BLaER1 (cell line): Measurements from ENCODE around the gene H2AZ1.

Source experiments
- H3K27ac ChIP-seq: shearing (Covaris generic); formaldehyde crosslinking; 2 replicates; pipeline ENCODE4 v1.8.1; 2022
- H3K27me3 ChIP-seq: shearing (Covaris generic); formaldehyde crosslinking; 2 replicates; pipeline ENCODE4 v1.8.1; 2022
- H3K36me3 ChIP-seq: shearing (Covaris generic); formaldehyde crosslinking; 2 replicates; pipeline ENCODE4 v1.8.1; 2022
- H3K4me1 ChIP-seq: shearing (Covaris generic); formaldehyde crosslinking; 2 replicates; pipeline ENCODE4 v1.8.1; 2022
- H3K4me2 ChIP-seq: shearing (Covaris generic); formaldehyde crosslinking; 2 replicates; pipeline ENCODE4 v1.8.1; 2022
- H3K4me3 ChIP-seq: shearing (Covaris generic); formaldehyde crosslinking; 2 replicates; pipeline ENCODE4 v1.8.1; 2022
- H3K9ac ChIP-seq: shearing (Covaris generic); formaldehyde crosslinking; 2 replicates; pipeline ENCODE4 v1.8.1; 2022
- H3K9me3 ChIP-seq: shearing (Covaris generic); formaldehyde crosslinking; 2 replicates; pipeline ENCODE4 v1.8.1; 2022
- H4K20me1 ChIP-seq: shearing (Covaris generic); formaldehyde crosslinking; 2 replicates; pipeline ENCODE4 v1.8.1; 2022
- Cebpa-rat ChIP-seq: shearing (Covaris generic); IDR thresholded peaks from 2 replicates; pipeline ENCODE4 v1.8.1; 2022

Gene H2AZ1

GRCh38 chr4:99915449-99915848 is 34.6 kb downstream of the H2AZ1 start:
- no peak overlapping the region for H3K4me3 ChIP-seq
- H3K27ac ChIP-seq, result no peak overlapping the region
- no peaks in the 10 kb centered on the region for H3K27me3 ChIP-seq
- no peaks in the 10 kb centered on the region; the same call in 1 of the 2 replicates for H4K20me1 ChIP-seq
- H3K4me1 ChIP-seq, result no peaks in the 10 kb centered on the region
- no peak for TF ChIP-seq Cebpa-rat
- peaks cover 66% of the 10 kb centered on the region for H3K36me3 ChIP-seq
- no peak overlapping the region for H3K4me2 ChIP-seq
- H3K9me3 ChIP-seq, result 0 out of 2 replicates have a peak, but pooled peaks cover 5% of the 10 kb centered on the region
- no peak overlapping the region for H3K9ac ChIP-seq
